CD4-positive, CD25-positive, alpha-beta regulatory T cell (primary cell): Measurements from ENCODE around the gene SLAIN1. TPM values are rescaled to one million over a fixed set of nuclear protein-coding genes. Genes with fewer than 3 reads are reported as not detected.

Experiments
- polyA plus RNA-seq, 4 donors: library from polyadenylated mRNA; unstranded; fragments of 300-500 nt; fragmentation: Illumina TruSeq; gene quantifications; one replicate each; pipeline ENCODE4 v1.2.3, GENCODE V29; 2021
- total RNA-seq: library from RNA; stranded (reverse); gene quantifications from one replicate; pipeline ENCODE4 v1.2.3, GENCODE V29; 2022

SLAIN1 gene
- total and polyA plus RNA-seq, 5 donors from 2014 or later = 22.0 to 42.0 (median 27.7) TPM

Other genes with a start within 250 kb of the SLAIN1 start
- gene SCEL, start 162.0 kb upstream of the SLAIN1 start, total RNA-seq = not detected
- gene SCEL, start 162.0 kb upstream of the SLAIN1 start, polyA plus RNA-seq = not detected
- not detected for gene EDNRB, start 221.1 kb downstream of the SLAIN1 start, total RNA-seq
- gene EDNRB, start 221.1 kb downstream of the SLAIN1 start, polyA plus RNA-seq = not detected